Activated T-cell treated with anti-CD3 and anti-CD28 coated beads, Interleukin-2, amount 50 U/mL, for 72 hours (primary cell): ENCODE results near the gene CPPED1. TPM values are rescaled to one million over a fixed set of nuclear protein-coding genes. Genes with fewer than 3 reads are reported as not detected.
A peak's percentile ranks its signal among the peaks of the same experiment; 100 is the strongest.

Source experiments
- ATAC-seq, 2 donors: fragments of 150-1000 bp; cut with Tn5 transposase; replicated peaks in 1 of 2; 2 replicates each; pipeline ENCODE4 v1.10.0; 2021; ENCODE audit warnings: moderate library complexity in 2 of 2, mild to moderate bottlenecking in 1 of 2
- DNase-seq, 2 donors: peaks; one replicate each; pipeline ENCODE4 v3.0.0; 2021 to 2022; ENCODE audit warnings: mixed read lengths in 1 of 2
- H3K27ac Mint-ChIP-seq: one replicate; pipeline ENCODE4 v1.8.0; 2022; ENCODE audit warnings: mild to moderate bottlenecking, moderate library complexity, mixed read lengths
- H3K27me3 Mint-ChIP-seq: one replicate; pipeline ENCODE4 v1.8.0; 2022; ENCODE audit warnings: low read depth, mixed read lengths
- H3K36me3 Mint-ChIP-seq, 2 donors: one replicate each; pipeline ENCODE4 v1.8.0; 2022; ENCODE audit warnings: mixed read lengths in 2 of 2, mild to moderate bottlenecking in 1 of 2; ENCODE audit not compliant: insufficient read depth in 2 of 2
- H3K4me1 Mint-ChIP-seq: one replicate; pipeline ENCODE4 v1.8.0; 2022; ENCODE audit warnings: low read depth, mixed read lengths
- H3K4me3 Mint-ChIP-seq, 2 donors: one replicate each; pipeline ENCODE4 v1.8.0; 2022; ENCODE audit warnings: mild to moderate bottlenecking in 2 of 2, mixed read lengths in 2 of 2, moderate library complexity in 2 of 2
- H3K9me3 Mint-ChIP-seq, 2 donors: one replicate each; pipeline ENCODE4 v1.8.0; 2022; ENCODE audit warnings: mixed read lengths in 2 of 2
- total RNA-seq, 2 donors: library from RNA; stranded (reverse); gene quantifications; one replicate each; pipeline ENCODE4 v1.2.3, GENCODE V29; 2022

The CPPED1 gene
- total RNA-seq, 2 donors from 2014 or later = 10.5 to 15.8 TPM

GRCh38 chr16:12757546-12757945, 46.1 kb downstream of the CPPED1 start:
- ATAC-seq = no peak
- DNase-seq = no peak
- no peaks in the 10 kb centered on the region for H3K27me3 Mint-ChIP-seq
- H3K36me3 Mint-ChIP-seq = no peaks in the 10 kb centered on the region
- no peak overlapping the region for H3K4me3 Mint-ChIP-seq
- H3K9me3 Mint-ChIP-seq = no peaks in the 10 kb centered on the region
- peaks cover 17% of the 10 kb centered on the region for H3K4me1 Mint-ChIP-seq
- H3K27ac Mint-ChIP-seq = no peak overlapping the region

GRCh38 chr16:12754824-12755543, 48.7 kb downstream of the CPPED1 start:
- Mint-ChIP-seq H3K27me3 (no peaks in the 10 kb centered on the region), H3K9me3 (no peaks in the 10 kb centered on the region), H3K4me3 (no peak overlapping the region), H3K27ac (no peak overlapping the region), H3K4me1 (peaks cover 41% of the 10 kb centered on the region), H3K36me3 (no peaks in the 10 kb centered on the region)
- ATAC-seq (no peak), DNase-seq (no peak)

- H3K27ac Mint-ChIP-seq = no peak overlapping the region
- H3K27me3 Mint-ChIP-seq = no peaks in the 10 kb centered on the region
- H3K36me3 Mint-ChIP-seq = peaks cover 2 to 6% of the 10 kb centered on the region in 2 donors
- peaks cover 0 to 4% of the 10 kb centered on the region in 2 donors for H3K9me3 Mint-ChIP-seq
- DNase-seq (no peak), ATAC-seq (no peak)
- peaks cover 50% of the 10 kb centered on the region for H3K4me1 Mint-ChIP-seq
- peak overlapping the region in 1 of 2 donors; percentile 33 for H3K4me3 Mint-ChIP-seq
These were observed 50.3 kb downstream of the CPPED1 start for GRCh38 chr16:12753203-12754023.

GRCh38 chr16:12752159-12752558, 51.5 kb downstream of the CPPED1 start:
- ATAC-seq = no peak
- no peaks in the 10 kb centered on the region for H3K27me3 Mint-ChIP-seq
- DNase-seq = no peak
- no peak overlapping the region for H3K4me3 Mint-ChIP-seq
- H3K9me3 Mint-ChIP-seq = peaks cover 0 to 4% of the 10 kb centered on the region in 2 donors
- H3K36me3 Mint-ChIP-seq = peaks cover 2 to 6% of the 10 kb centered on the region in 2 donors
- peaks cover 49% of the 10 kb centered on the region for H3K4me1 Mint-ChIP-seq
- H3K27ac Mint-ChIP-seq = no peak overlapping the region

GRCh38 chr16:12750554-12750918, 53.2 kb downstream of the CPPED1 start:
- peak overlapping the region; percentile 98 for H3K27ac Mint-ChIP-seq

GRCh38 chr16:12749076-12749475, 54.6 kb downstream of the CPPED1 start:
- peaks cover 20 to 25% of the 10 kb centered on the region in 2 donors for H3K36me3 Mint-ChIP-seq
- peaks cover 10 to 13% of the 10 kb centered on the region in 2 donors for H3K9me3 Mint-ChIP-seq
- peaks cover 45% of the 10 kb centered on the region for H3K4me1 Mint-ChIP-seq
- no peak for ATAC-seq
- peak overlapping the region; percentile 98 for H3K27ac Mint-ChIP-seq
- no peaks in the 10 kb centered on the region for H3K27me3 Mint-ChIP-seq
- H3K4me3 Mint-ChIP-seq = peak overlapping the region in 1 of 2 donors; percentile 32
- no peak for DNase-seq

More at GRCh38 chr16:12750554-12750918, 53.2 kb downstream of the CPPED1 start:
- no peaks in the 10 kb centered on the region for H3K27me3 Mint-ChIP-seq
- H3K9me3 Mint-ChIP-seq = peaks cover 2 to 6% of the 10 kb centered on the region in 2 donors
- ATAC-seq (peak in 1 of 2 donors; percentile 21), DNase-seq (peak in 1 of 2 donors; percentile 26)
- H3K36me3 Mint-ChIP-seq = peaks cover 8 to 11% of the 10 kb centered on the region in 2 donors
- H3K4me3 Mint-ChIP-seq = peak overlapping the region; percentile 76 to 85
- peaks cover 45% of the 10 kb centered on the region for H3K4me1 Mint-ChIP-seq

GRCh38 chr16:12747827-12748226, 55.9 kb downstream of the CPPED1 start:
- Mint-ChIP-seq H3K27ac (no peak overlapping the region), H3K4me3 (no peak overlapping the region), H3K27me3 (no peaks in the 10 kb centered on the region), H3K9me3 (peaks cover 13% of the 10 kb centered on the region in 2 donors), H3K4me1 (peaks cover 35% of the 10 kb centered on the region), H3K36me3 (peaks cover 22 to 34% of the 10 kb centered on the region in 2 donors)
- DNase-seq (no peak), ATAC-seq (no peak)

- Mint-ChIP-seq H3K9me3 (peaks cover 13% of the 10 kb centered on the region in 2 donors), H3K27me3 (no peaks in the 10 kb centered on the region), H3K4me1 (peaks cover 33% of the 10 kb centered on the region), H3K27ac (no peak overlapping the region), H3K36me3 (peaks cover 22 to 34% of the 10 kb centered on the region in 2 donors), H3K4me3 (no peak overlapping the region)
- no peak for DNase-seq
- no peak for ATAC-seq
These were observed 56.4 kb downstream of the CPPED1 start for GRCh38 chr16:12747261-12747660.

GRCh38 chr16:12744860-12745259, 58.8 kb downstream of the CPPED1 start:
- Mint-ChIP-seq H3K27me3 (no peaks in the 10 kb centered on the region), H3K27ac (no peak overlapping the region), H3K4me3 (no peak overlapping the region), H3K4me1 (peaks cover 10% of the 10 kb centered on the region), H3K36me3 (peaks cover 23 to 34% of the 10 kb centered on the region in 2 donors), H3K9me3 (peaks cover 13 to 14% of the 10 kb centered on the region in 2 donors)
- ATAC-seq (no peak), DNase-seq (no peak)

GRCh38 chr16:12742741-12743140, 60.9 kb downstream of the CPPED1 start:
- ATAC-seq (no peak), DNase-seq (no peak)
- Mint-ChIP-seq H3K4me1 (no peaks in the 10 kb centered on the region), H3K27me3 (no peaks in the 10 kb centered on the region), H3K4me3 (no peak overlapping the region), H3K27ac (no peak overlapping the region), H3K36me3 (peaks cover 26 to 35% of the 10 kb centered on the region in 2 donors), H3K9me3 (peaks cover 14 to 15% of the 10 kb centered on the region in 2 donors)

GRCh38 chr16:12740986-12741610, 62.6 kb downstream of the CPPED1 start:
- no peak for DNase-seq
- H3K36me3 Mint-ChIP-seq = peaks cover 22 to 32% of the 10 kb centered on the region in 2 donors
- H3K27ac Mint-ChIP-seq = no peak overlapping the region
- no peak overlapping the region for H3K4me3 Mint-ChIP-seq
- no peak for ATAC-seq
- peaks cover 12 to 14% of the 10 kb centered on the region in 2 donors for H3K9me3 Mint-ChIP-seq
- no peaks in the 10 kb centered on the region for H3K4me1 Mint-ChIP-seq
- no peaks in the 10 kb centered on the region for H3K27me3 Mint-ChIP-seq

GRCh38 chr16:12739738-12740137, 63.9 kb downstream of the CPPED1 start:
- H3K9me3 Mint-ChIP-seq = peaks cover 5 to 11% of the 10 kb centered on the region in 2 donors
- DNase-seq = no peak
- H3K27ac Mint-ChIP-seq = no peak overlapping the region
- peaks cover 14 to 24% of the 10 kb centered on the region in 2 donors for H3K36me3 Mint-ChIP-seq
- no peak overlapping the region for H3K4me3 Mint-ChIP-seq
- no peaks in the 10 kb centered on the region for H3K4me1 Mint-ChIP-seq
- H3K27me3 Mint-ChIP-seq = no peaks in the 10 kb centered on the region
- no peak for ATAC-seq

- Mint-ChIP-seq H3K36me3 (peaks cover 17 to 23% of the 10 kb centered on the region in 2 donors), H3K9me3 (peaks cover 10 to 13% of the 10 kb centered on the region in 2 donors), H3K4me3 (no peak overlapping the region), H3K27ac (no peak overlapping the region), H3K4me1 (no peaks in the 10 kb centered on the region), H3K27me3 (no peaks in the 10 kb centered on the region)
- DNase-seq = no peak
- no peak for ATAC-seq
These were observed 66.1 kb downstream of the CPPED1 start for GRCh38 chr16:12737563-12737962.
